Activated CD8-positive, alpha-beta memory T cell treated with anti-CD3 and anti-CD28 coated beads for 24 hours (primary cell): ENCODE data around the gene MTREX.

Experiments
- DNase-seq: peaks from one replicate; pipeline ENCODE4 v3.0.0-alpha.2; 2020

MTREX gene

GRCh38 chr5:55325621-55326020 is 17.8 kb downstream of the MTREX start:
- DNase-seq: no peak

- DNase-seq: no peak
Measured at GRCh38 chr5:55327281-55327680, 19.5 kb downstream of the MTREX start.

GRCh38 chr5:55331321-55331720 is 23.5 kb downstream of the MTREX start:
- no peak for DNase-seq

GRCh38 chr5:55333017-55333416 is 25.2 kb downstream of the MTREX start:
- DNase-seq: no peak

- no peak for DNase-seq
Measured at GRCh38 chr5:55333811-55334210, 26.0 kb downstream of the MTREX start.

- DNase-seq: no peak
Measured at GRCh38 chr5:55338092-55338613, 30.4 kb downstream of the MTREX start.

DNA sequence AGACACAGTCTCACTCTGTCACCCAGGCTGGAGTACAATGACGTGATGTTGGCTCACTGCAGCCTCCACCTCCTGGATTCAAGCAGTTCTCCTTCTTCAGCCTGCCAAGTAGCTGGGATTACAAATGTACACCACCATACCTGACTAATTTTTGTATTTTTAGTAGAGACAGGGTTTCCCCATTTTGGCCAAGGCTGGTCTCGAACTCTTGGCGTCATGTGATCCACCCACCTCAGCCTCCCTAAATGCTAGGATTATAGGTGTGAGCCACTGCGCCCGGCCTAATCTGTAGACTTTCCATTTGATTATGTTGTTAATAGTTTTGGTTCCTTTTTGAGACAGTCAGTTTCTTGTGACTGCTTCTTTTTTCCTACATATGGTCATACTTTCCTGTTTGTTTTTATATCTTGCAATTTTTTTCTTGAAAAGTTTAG is 31.0 kb downstream of the MTREX start:
- DNase-seq: peak; percentile 68

- DNase-seq: no peak
Measured at GRCh38 chr5:55343107-55343506, 35.3 kb downstream of the MTREX start.

DNA sequence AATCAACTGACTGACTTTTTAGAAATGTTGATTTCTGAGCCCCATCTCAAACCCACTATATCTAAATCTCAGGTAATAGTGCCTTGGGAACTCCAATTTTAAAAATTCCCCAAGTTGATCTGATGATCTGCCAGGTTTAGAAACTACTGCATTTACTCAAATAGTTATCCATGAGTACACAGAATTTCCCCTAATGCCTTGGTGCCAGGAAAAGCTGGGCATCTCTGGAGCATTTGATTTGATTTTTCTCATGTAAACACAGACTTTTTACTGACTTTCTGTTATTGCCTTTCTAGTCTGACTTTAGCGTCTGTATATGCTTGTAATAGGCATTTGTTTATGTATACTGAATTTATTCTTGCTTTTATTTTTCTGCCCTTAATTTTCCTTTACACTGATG is 35.8 kb downstream of the MTREX start:
- DNase-seq: no peak

- DNase-seq: peak; percentile 81
Measured at GRCh38 chr5:55344392-55344992, 36.7 kb downstream of the MTREX start.

GRCh38 chr5:55345327-55345726 is 37.5 kb downstream of the MTREX start:
- DNase-seq: no peak

GRCh38 chr5:55347786-55348185 is 40.0 kb downstream of the MTREX start:
- no peak for DNase-seq

DNA sequence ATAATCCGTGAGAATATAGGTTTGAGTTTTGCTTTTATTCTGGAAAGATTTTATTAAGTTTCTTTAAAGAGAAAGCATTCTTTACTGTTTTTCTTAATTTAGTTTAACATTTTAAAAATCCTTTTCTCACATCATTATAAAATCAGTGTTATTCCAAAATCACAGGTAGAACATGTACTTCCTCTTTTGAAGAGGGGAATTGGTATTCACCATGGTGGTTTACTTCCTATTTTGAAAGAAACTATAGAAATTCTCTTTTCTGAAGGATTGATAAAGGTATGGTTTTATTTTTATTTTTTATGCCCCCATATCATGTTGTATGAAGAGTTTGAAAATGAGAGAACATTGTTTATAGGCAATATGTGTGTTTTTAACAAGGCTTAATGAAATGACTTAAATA is 43.0 kb downstream of the MTREX start:
- DNase-seq: no peak

DNA sequence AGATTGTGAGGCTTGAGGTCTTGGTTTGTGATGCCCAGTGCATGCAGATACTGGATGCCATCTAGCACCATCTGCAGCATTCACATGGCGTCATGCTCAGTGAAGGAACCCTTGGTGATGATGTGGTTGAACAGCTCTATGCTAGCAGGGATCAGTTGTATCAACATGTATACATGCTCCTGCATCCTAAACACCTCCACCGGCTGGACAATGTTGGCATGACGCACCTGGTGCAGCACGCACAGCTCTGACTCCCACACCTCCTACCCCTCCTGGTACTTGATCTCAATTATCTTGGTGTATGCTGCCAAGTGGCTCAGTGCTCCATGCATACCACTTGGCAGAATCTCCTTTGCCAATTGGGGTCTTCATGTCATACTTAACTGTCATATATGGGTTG is 49.1 kb downstream of the MTREX start:
- DNase-seq: no peak

- no peak for DNase-seq
Measured at GRCh38 chr5:55360190-55360589, 52.4 kb downstream of the MTREX start.

DNA sequence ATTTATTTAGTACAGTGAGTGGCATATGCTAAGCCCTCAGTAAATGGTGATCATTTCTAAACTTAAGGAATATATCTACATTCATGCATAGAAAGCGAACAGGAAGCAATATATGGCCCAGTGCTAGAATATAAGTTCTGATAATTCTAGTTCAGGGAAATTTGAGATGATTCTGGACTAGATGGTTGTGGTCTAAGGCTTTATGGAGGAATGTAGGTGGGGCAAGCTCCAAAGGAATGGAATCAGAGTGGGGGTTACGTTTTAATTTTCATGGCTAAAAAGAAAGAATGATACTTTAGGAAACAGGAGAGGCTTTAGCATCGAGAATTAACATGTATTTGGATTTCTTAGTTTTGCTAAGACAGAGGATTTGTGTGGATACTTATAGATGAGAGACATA is 56.1 kb downstream of the MTREX start:
- DNase-seq: no peak

DNA sequence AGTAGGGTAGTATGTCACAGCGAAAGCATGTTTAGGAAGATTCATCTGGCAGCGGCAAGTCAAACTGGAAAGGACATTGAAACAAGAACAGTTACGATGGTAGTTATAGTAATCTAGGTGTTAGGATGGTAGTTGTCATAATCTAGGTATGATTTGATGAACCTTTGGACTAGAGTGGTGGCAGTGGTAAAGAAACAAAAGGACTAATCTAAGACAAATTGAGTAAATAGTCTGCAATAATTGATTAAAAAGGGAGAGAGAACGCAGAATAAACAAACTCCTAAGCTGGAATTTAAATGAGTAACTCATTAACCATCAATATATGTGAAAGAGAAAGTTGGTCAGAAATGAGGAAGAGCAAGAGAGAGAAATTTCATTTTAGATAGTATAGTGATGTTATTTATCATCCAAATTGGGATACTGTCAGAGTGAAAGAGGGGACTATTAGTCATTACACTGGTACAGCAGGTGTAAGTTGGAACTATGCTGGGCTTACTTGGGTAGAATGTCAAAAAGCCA is 56.8 kb downstream of the MTREX start:
- DNase-seq: no peak

DNA sequence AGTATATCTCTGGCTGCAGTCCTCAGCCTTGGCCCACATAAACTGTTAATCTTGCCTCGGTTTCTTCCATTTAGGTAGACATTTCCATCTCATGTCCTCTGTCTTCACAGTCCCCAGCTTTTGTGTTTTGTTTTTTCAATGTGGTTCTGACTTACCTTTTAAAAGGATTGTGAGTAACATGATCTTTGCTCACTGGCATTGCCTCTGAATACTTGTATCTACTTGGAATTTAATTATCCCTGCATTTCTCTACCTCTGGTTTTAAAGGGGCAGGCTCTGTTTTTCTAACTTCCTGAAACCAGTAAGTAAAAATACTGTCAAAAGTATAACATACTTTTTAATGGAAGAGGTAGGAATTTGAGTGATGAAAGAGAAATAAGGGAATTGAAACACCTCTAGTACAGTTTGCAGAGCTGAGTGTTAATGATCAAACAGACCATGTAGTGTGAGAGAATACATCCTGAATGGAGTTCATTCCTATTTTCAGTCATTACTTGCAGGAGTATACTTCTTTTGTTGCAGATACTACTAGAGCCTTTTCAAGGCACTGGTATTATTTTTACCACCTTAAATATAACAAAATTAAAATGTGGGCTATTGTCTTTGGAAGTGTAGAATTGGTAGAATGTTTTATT is 62.6 kb downstream of the MTREX start:
- DNase-seq: no peak

DNA sequence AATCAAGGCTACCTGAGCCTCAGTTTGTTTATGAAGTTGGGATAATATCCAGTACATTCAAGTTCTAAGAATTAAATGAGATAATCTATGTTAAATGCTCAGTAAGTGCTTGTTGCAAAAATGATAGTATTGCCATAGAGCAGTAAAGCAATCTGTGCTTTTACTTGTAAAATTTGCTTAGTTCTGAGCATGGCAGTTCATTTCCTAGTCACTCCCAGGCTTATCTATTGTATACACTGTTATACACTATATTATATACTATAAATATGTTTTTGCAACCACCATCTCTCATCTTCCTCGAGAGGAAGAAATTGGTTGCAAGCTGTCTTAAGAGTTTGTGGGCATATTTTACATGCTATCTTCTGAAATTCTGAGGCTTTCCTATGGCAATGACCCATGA is 63.4 kb downstream of the MTREX start:
- no peak for DNase-seq

- DNase-seq: no peak
Measured at GRCh38 chr5:55372130-55372925, 64.5 kb downstream of the MTREX start.

DNA sequence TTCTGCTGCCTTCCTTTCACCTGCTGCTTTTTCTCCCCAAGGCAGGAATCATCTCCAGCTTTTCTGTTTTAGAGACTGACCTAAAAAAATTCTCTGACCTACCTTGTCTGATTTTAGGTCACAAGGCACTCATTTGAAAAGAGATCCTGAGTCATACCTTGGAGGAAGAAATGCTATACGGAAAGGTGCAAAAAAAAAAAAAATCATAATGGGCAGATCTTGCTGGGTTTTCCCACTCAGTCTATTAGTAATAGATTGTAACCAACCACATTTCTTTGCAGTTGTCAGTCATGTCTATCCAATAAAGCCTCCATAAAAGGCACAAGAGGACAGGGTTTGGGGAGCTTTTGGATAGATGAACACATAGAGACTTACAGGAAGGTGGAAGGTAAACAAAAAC is 70.0 kb downstream of the MTREX start:
- no peak for DNase-seq

- no peak for DNase-seq
Measured at GRCh38 chr5:55383254-55383653, 75.5 kb downstream of the MTREX start.

- DNase-seq: no peak
Measured at GRCh38 chr5:55384072-55384471, 76.3 kb downstream of the MTREX start.

GRCh38 chr5:55385227-55385626 is 77.4 kb downstream of the MTREX start:
- no peak for DNase-seq
